Uterus (tissue), 2 donors: ENCODE data around the gene CD109.

Experiments
- POLR2A ChIP-seq, 2 donors: fragments of 450-650 bp; IDR thresholded peaks; one replicate each; pipeline ENCODE4 v1.6.1; 2016; ENCODE audit warnings: antibody characterized with exemption in 2 of 2, mild to moderate bottlenecking in 1 of 2, moderate library complexity in 1 of 2
- TF ChIP-seq, protein P1 (sequence below), 4 experiments: fragments of 200-600 bp in 2 of 4; fragments of 450-650 bp in 2 of 4; sonication (generic) in 2 of 4; IDR thresholded peaks; one replicate each; pipeline ENCODE4 v1.5.1; 2016 to 2019; ENCODE audit warnings: antibody characterized with exemption in 4 of 4, mild to moderate bottlenecking in 2 of 4, moderate library complexity in 1 of 4

DNA sequence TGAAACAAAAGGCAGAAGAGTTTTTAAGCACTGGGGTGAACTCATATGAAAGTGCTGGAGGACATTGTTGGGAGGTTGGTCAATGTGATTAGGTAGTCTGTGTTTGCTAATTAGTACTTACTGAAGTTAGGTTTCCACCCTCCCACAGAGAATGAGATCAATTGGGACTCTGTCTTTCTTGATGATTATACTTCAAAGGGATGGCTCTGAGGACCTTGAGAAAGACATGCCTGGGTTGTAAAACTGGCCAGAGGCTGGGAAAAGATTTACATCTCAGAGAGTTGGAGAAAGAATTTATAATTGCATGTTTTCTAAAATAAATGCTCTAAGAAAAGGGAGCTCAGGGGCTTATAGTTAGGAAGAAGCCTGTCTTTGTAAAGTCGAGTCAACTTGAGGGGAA is 74.0 kb downstream of the CD109 start:
- TF ChIP-seq, protein P1, sequence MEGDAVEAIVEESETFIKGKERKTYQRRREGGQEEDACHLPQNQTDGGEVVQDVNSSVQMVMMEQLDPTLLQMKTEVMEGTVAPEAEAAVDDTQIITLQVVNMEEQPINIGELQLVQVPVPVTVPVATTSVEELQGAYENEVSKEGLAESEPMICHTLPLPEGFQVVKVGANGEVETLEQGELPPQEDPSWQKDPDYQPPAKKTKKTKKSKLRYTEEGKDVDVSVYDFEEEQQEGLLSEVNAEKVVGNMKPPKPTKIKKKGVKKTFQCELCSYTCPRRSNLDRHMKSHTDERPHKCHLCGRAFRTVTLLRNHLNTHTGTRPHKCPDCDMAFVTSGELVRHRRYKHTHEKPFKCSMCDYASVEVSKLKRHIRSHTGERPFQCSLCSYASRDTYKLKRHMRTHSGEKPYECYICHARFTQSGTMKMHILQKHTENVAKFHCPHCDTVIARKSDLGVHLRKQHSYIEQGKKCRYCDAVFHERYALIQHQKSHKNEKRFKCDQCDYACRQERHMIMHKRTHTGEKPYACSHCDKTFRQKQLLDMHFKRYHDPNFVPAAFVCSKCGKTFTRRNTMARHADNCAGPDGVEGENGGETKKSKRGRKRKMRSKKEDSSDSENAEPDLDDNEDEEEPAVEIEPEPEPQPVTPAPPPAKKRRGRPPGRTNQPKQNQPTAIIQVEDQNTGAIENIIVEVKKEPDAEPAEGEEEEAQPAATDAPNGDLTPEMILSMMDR (IDR thresholded peaks at IDR 0.05) = no peak
- TF ChIP-seq POLR2A (IDR thresholded peaks at IDR 0.05) = no peak
